IMR-90 (cell line): ENCODE results near the gene AKIRIN2. TPM values are rescaled to one million over a fixed set of nuclear protein-coding genes. Genes with fewer than 3 reads are reported as not detected.

Experiments used
- ATAC-seq: fragments of 200-7000 bp; cut with Tn5 transposase; 2 replicates; pipeline ENCODE4 v1.9.1; 2020; ENCODE audit warnings: low read depth, mild to moderate bottlenecking, moderate library complexity
- BruUV-seq: library from RNA; stranded (reverse); fragments of 400-500 nt; replicated peaks from 2 replicates; lab custom pipeline; 2021; lab: Mats Ljungman, UMichigan
- CTCF ChIA-PET: fragments of 300-600 bp; formaldehyde crosslinking; extraction: SDS; loops from one replicate; lab custom pipeline; 2021; ENCODE audit warnings: antibody characterized with exemption; lab: Yijun Ruan, JAX
- POLR2A ChIA-PET: fragments of 300-600 bp; sonication (Branson Sonifier 250); formaldehyde crosslinking; loops from one replicate; lab custom pipeline; 2022; ENCODE audit warnings: antibody characterized with exemption; ENCODE audit not compliant: unreplicated experiment; lab: Charles Lee
- DNase-seq: peaks from one replicate; pipeline ENCODE4 v3.0.0; 2013
- H2AFZ ChIP-seq: replicated peaks from 2 replicates; pipeline ENCODE3; 2013; ENCODE audit warnings: low read length, mild to moderate bottlenecking; ENCODE audit not compliant: poor library complexity
- H2AK5ac ChIP-seq: 2 replicates; pipeline ENCODE4 v1.6.1; 2013; ENCODE audit warnings: low read depth, low read length, inconsistent platforms
- H2AK9ac ChIP-seq: replicated peaks from 2 replicates; pipeline ENCODE3; 2013; ENCODE audit warnings: mild to moderate bottlenecking, low read depth, low read length, moderate library complexity; ENCODE audit not compliant: poor library complexity
- H2BK120ac ChIP-seq: 2 replicates; pipeline ENCODE4 v1.6.1; 2013; ENCODE audit warnings: low read depth, low read length, inconsistent platforms
- H2BK15ac ChIP-seq: 3 replicates; pipeline ENCODE4 v1.6.1; 2013; ENCODE audit warnings: low read depth, low read length, inconsistent platforms
- H2BK20ac ChIP-seq: 2 replicates; pipeline ENCODE4 v1.6.1; 2013; ENCODE audit warnings: low read depth, mild to moderate bottlenecking, inconsistent platforms, low read length, moderate library complexity
- H2BK5ac ChIP-seq: 2 replicates; pipeline ENCODE4 v1.6.1; 2013; ENCODE audit warnings: mild to moderate bottlenecking, low read depth, low read length, inconsistent platforms; ENCODE audit not compliant: poor library complexity, severe bottlenecking
- H3K14ac ChIP-seq: replicated peaks from 2 replicates; pipeline ENCODE4 v1.6.1; 2013; ENCODE audit warnings: low read depth, low read length, inconsistent platforms
- H3K18ac ChIP-seq: 2 replicates; pipeline ENCODE4 v1.6.1; 2013; ENCODE audit warnings: low read depth, low read length, control low read depth
- H3K23ac ChIP-seq: 2 replicates; pipeline ENCODE4 v1.6.1; 2013; ENCODE audit warnings: low read depth, low read length, inconsistent platforms
- H3K27ac ChIP-seq: 2 replicates; pipeline ENCODE4 v1.5.1; 2013; ENCODE audit warnings: mild to moderate bottlenecking, control low read depth, low read length; ENCODE audit not compliant: insufficient read depth
- H3K27me3 ChIP-seq: 2 replicates; pipeline ENCODE4 v1.6.1; 2013; ENCODE audit warnings: low read length; ENCODE audit not compliant: control insufficient read depth, insufficient read depth
- H3K36me3 ChIP-seq: 2 replicates; pipeline ENCODE4 v1.6.1; 2013; ENCODE audit warnings: low read length, mixed read lengths; ENCODE audit not compliant: control insufficient read depth, insufficient read depth
- H3K4ac ChIP-seq: 2 replicates; pipeline ENCODE4 v1.6.1; 2013; ENCODE audit warnings: low read depth, low read length, inconsistent platforms
- H3K4me1 ChIP-seq: 2 replicates; pipeline ENCODE4 v1.6.1; 2013; ENCODE audit warnings: low read length, mixed read lengths; ENCODE audit not compliant: control insufficient read depth, insufficient read depth
- H3K4me2 ChIP-seq: 2 replicates; pipeline ENCODE4 v1.6.1; 2013; ENCODE audit warnings: low read depth, mild to moderate bottlenecking, control low read depth, low read length, moderate library complexity
- H3K4me3 ChIP-seq: 2 replicates; pipeline ENCODE4 v1.5.1; 2013; ENCODE audit warnings: low read depth, mild to moderate bottlenecking, control low read depth, low read length, moderate library complexity; ENCODE audit not compliant: insufficient read depth
- H3K56ac ChIP-seq: 2 replicates; pipeline ENCODE4 v1.6.1; 2013; ENCODE audit warnings: low read length, inconsistent platforms; ENCODE audit not compliant: insufficient read depth; ENCODE audit errors: extremely low read depth
- H3K79me1 ChIP-seq, 2 experiments: 2 replicates each; pipeline ENCODE4 v1.6.1; 2013; ENCODE audit warnings: low read length in 2 of 2, inconsistent platforms in 1 of 2, low read depth in 1 of 2
- H3K9ac ChIP-seq: 2 replicates; pipeline ENCODE4 v1.6.1; 2013; ENCODE audit warnings: low read depth, low read length, control low read depth
- H3K9me1 ChIP-seq: 2 replicates; pipeline ENCODE4 v1.6.1; 2013; ENCODE audit warnings: low read length, inconsistent platforms; ENCODE audit not compliant: insufficient read depth
- H3K9me3 ChIP-seq: 2 replicates; pipeline ENCODE4 v1.6.1; 2013; ENCODE audit warnings: low read length; ENCODE audit not compliant: control insufficient read depth, insufficient read depth
- H4K20me1 ChIP-seq: 2 replicates; pipeline ENCODE4 v1.6.1; 2013; ENCODE audit warnings: low read length, inconsistent platforms; ENCODE audit not compliant: insufficient read depth
- H4K5ac ChIP-seq: 2 replicates; pipeline ENCODE4 v1.6.1; 2013; ENCODE audit warnings: mild to moderate bottlenecking, low read depth, low read length, control low read depth
- H4K8ac ChIP-seq, 2 experiments: 2 replicates each; pipeline ENCODE4 v1.6.1; 2013; ENCODE audit warnings: low read depth in 2 of 2, low read length in 2 of 2, control low read depth in 1 of 2, inconsistent platforms in 1 of 2
- H4K91ac ChIP-seq: 2 replicates; pipeline ENCODE4 v1.6.1; 2013; ENCODE audit warnings: low read depth, low read length, inconsistent platforms; ENCODE audit not compliant: insufficient read depth
- BHLHE40 ChIP-seq: fragments of 150-350 bp; IDR thresholded peaks from 2 replicates; pipeline ENCODE4 v1.6.1; 2016; ENCODE audit warnings: mild to moderate bottlenecking, low read depth, low read length
- CEBPB ChIP-seq: IDR thresholded peaks from 2 replicates; pipeline ENCODE4 v1.6.1; 2012; ENCODE audit warnings: low read depth, low read length, improper control_type of control experiment
- CHD1 ChIP-seq: IDR thresholded peaks from 2 replicates; pipeline ENCODE4 v1.6.1; 2012; ENCODE audit warnings: low read depth, low read length, improper control_type of control experiment
- ELK1 ChIP-seq: fragments of 150-350 bp; IDR thresholded peaks from 2 replicates; pipeline ENCODE4 v1.6.1; 2016; ENCODE audit warnings: low read depth, mild to moderate bottlenecking, low read length, moderate library complexity, borderline replicate concordance
- FOS ChIP-seq: fragments of 150-350 bp; IDR thresholded peaks from 2 replicates; pipeline ENCODE4 v1.6.1; 2016; ENCODE audit warnings: low read depth, low read length
- MAFK ChIP-seq: IDR thresholded peaks from 2 replicates; pipeline ENCODE4 v1.6.1; 2012; ENCODE audit warnings: low read depth, low read length, improper control_type of control experiment
- MAZ ChIP-seq: IDR thresholded peaks from 2 replicates; pipeline ENCODE4 v1.6.1; 2012; ENCODE audit warnings: low read depth, mild to moderate bottlenecking, low read length, improper control_type of control experiment, moderate library complexity, borderline replicate concordance
- MXI1 ChIP-seq: IDR thresholded peaks from 2 replicates; pipeline ENCODE4 v1.6.1; 2012; ENCODE audit warnings: low read depth, mild to moderate bottlenecking, low read length, moderate library complexity, borderline replicate concordance
- NFE2L2 ChIP-seq: fragments of 150-350 bp; IDR thresholded peaks from 2 replicates; pipeline ENCODE4 v1.6.1; 2016; ENCODE audit warnings: low read depth, mild to moderate bottlenecking, low read length
- RAD21 ChIP-seq: IDR thresholded peaks from 2 replicates; pipeline ENCODE4 v1.6.1; 2012; ENCODE audit warnings: low read length, improper control_type of control experiment
- RFX5 ChIP-seq: IDR thresholded peaks from 2 replicates; pipeline ENCODE4 v1.8.0; 2012; ENCODE audit warnings: low read depth, mild to moderate bottlenecking, low read length, moderate library complexity
- WGBS, 2 experiments: methylation state at CpG; one replicate each; pipeline versions ENCODE4 v1.1.5 to v1.1.7; 2013; ENCODE audit warnings: missing lambda C conversion rate in 2 of 2; ENCODE audit not compliant: insufficient read length in 1 of 2; ENCODE audit errors: extremely low coverage in 2 of 2; 5-methylcytosine and 5-hydroxymethylcytosine counted together
- dilution Hi-C: fragments of 300-500 bp; cut with HindIII; formaldehyde crosslinking; loops from one replicate; pipeline ENCODE4 v1.14.3; 2018; ENCODE audit warnings: low sequenced_read_pairs; ENCODE audit not compliant: unreplicated experiment
- in situ Hi-C: fragments of 300-500 bp; cut with MboI; formaldehyde crosslinking; loops from 3 replicates; pipeline ENCODE4 v1.14.3; 2019; ENCODE audit warnings: low sequenced_read_pairs, inconsistent platforms, mixed read lengths
- intact Hi-C: fragments of 100-400 bp; cut with micrococcal nuclease; formaldehyde crosslinking; loops from 2 replicates; pipeline ENCODE4 v1.10.0; 2022
- polyA plus RNA-seq, 3 experiments: library from polyadenylated mRNA; depleted of rRNA; stranded (reverse); fragments of >200 nt; gene quantifications; 2 replicates each; pipeline ENCODE4 v1.2.3, GENCODE V29; 2012; ENCODE audit warnings: low replicate concordance in 1 of 3
- total RNA-seq: library from RNA; depleted of rRNA; stranded (reverse); fragments of >200 nt; gene quantifications from 2 replicates; pipeline ENCODE4 v1.2.3, GENCODE V29; 2012
- TF ChIP-seq, protein P1 (sequence below): conservative IDR thresholded peaks from 2 replicates; pipeline ENCODE4 v1.5.1; 2012; ENCODE audit warnings: mild to moderate bottlenecking, low read depth, low read length, improper control_type of control experiment
- TF ChIP-seq, protein P2 (sequence below): fragments of 150-350 bp; IDR thresholded peaks from 2 replicates; pipeline ENCODE4 v1.6.1; 2017; ENCODE audit warnings: mild to moderate bottlenecking, antibody characterized with exemption, low read length, low read depth

Gene AKIRIN2
- total and polyA plus RNA-seq, 2 of the 4 experiments (the other 2 are of a cell fraction), result 7.9 to 26.6 TPM

- Histone ChIP-seq H3K9me1 (no peaks in the 10 kb centered on the region), H3K4ac (no peak overlapping the region), H3K36me3 (peaks cover 28% of the 10 kb centered on the region), H4K8ac (no peak overlapping the region), H3K18ac (no peak overlapping the region), H3K79me1 (peaks cover 6 to 37% of the 10 kb centered on the region in 2 experiments), H2BK5ac (no peak overlapping the region), H3K4me3 (no peak overlapping the region), H3K9ac (no peak overlapping the region), H3K27ac (no peak overlapping the region), H2BK20ac (no peak overlapping the region), H4K91ac (no peak overlapping the region), H3K27me3 (no peaks in the 10 kb centered on the region), H3K14ac (no peak overlapping the region), H3K4me2 (no peak overlapping the region), H3K4me1 (peaks cover 2% of the 10 kb centered on the region; the same call in 1 of the 2 replicates), H3K56ac (no peak overlapping the region), H3K23ac (no peak overlapping the region), H2AK9ac (no peak overlapping the region), H2AFZ (no peak overlapping the region), H2BK120ac (no peak overlapping the region), H4K5ac (no peak overlapping the region), H2AK5ac (no peak overlapping the region), H2BK15ac (no peak overlapping the region), H4K20me1 (no peaks in the 10 kb centered on the region), H3K9me3 (no peaks in the 10 kb centered on the region)
- intact Hi-C loops (no loop called here), in situ Hi-C loops (no loop called here), dilution Hi-C loops (no loop called here)
- ChIA-PET POLR2A (no interaction called here), CTCF (no interaction called here)
- no peak for TF ChIP-seq CEBPB
- TF ChIP-seq BHLHE40, result no peak
- TF ChIP-seq FOS, result no peak
- TF ChIP-seq MXI1, result no peak
- no peak for TF ChIP-seq RFX5
- no peak for TF ChIP-seq RAD21
- TF ChIP-seq NFE2L2, result no peak
- TF ChIP-seq, protein P1, sequence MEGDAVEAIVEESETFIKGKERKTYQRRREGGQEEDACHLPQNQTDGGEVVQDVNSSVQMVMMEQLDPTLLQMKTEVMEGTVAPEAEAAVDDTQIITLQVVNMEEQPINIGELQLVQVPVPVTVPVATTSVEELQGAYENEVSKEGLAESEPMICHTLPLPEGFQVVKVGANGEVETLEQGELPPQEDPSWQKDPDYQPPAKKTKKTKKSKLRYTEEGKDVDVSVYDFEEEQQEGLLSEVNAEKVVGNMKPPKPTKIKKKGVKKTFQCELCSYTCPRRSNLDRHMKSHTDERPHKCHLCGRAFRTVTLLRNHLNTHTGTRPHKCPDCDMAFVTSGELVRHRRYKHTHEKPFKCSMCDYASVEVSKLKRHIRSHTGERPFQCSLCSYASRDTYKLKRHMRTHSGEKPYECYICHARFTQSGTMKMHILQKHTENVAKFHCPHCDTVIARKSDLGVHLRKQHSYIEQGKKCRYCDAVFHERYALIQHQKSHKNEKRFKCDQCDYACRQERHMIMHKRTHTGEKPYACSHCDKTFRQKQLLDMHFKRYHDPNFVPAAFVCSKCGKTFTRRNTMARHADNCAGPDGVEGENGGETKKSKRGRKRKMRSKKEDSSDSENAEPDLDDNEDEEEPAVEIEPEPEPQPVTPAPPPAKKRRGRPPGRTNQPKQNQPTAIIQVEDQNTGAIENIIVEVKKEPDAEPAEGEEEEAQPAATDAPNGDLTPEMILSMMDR, result no peak
- TF ChIP-seq MAZ, result no peak
- no peak for TF ChIP-seq CHD1
- no peak for TF ChIP-seq ELK1
- TF ChIP-seq MAFK, result no peak
- TF ChIP-seq, protein P2, sequence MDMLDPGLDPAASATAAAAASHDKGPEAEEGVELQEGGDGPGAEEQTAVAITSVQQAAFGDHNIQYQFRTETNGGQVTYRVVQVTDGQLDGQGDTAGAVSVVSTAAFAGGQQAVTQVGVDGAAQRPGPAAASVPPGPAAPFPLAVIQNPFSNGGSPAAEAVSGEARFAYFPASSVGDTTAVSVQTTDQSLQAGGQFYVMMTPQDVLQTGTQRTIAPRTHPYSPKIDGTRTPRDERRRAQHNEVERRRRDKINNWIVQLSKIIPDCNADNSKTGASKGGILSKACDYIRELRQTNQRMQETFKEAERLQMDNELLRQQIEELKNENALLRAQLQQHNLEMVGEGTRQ, result no peak
- BruUV-seq, result no TSS peak
- ATAC-seq, result no peak
- no peak for DNase-seq
- 71% methylated on average over 2 of the region's 2 CpGs; no CpG with 5 or more reads in 1 of the 2 experiments for WGBS, 2 experiments
Measured at GRCh38 chr6:87670707-87671106, 31.3 kb downstream of the AKIRIN2 start.
